Aorta (tissue), 5 donors: ENCODE results near the gene BCL2L2. TPM values are rescaled to one million over a fixed set of nuclear protein-coding genes. Genes with fewer than 3 reads are reported as not detected.

ENCODE experiments used
- ATAC-seq: fragments of 200-7000 bp; cut with Tn5 transposase; one replicate; pipeline ENCODE4 v1.9.1; 2022; ENCODE audit warnings: moderate library complexity; ENCODE audit not compliant: low FRiP score
- DNase-seq, 2 donors: peaks; one replicate each; pipeline ENCODE4 v3.0.0-alpha.2; 2020
- H3K27ac ChIP-seq, 2 donors: one replicate each; pipeline ENCODE4 v1.5.1; 2013; ENCODE audit warnings: low read length in 2 of 2, mild to moderate bottlenecking in 2 of 2, moderate library complexity in 2 of 2, control low read depth in 1 of 2, inconsistent platforms in 1 of 2, low read depth in 1 of 2
- H3K27me3 ChIP-seq, 2 donors: one replicate each; pipeline ENCODE4 v1.6.1; 2013; ENCODE audit warnings: control low read depth in 1 of 2, low read length in 1 of 2, mild to moderate bottlenecking in 1 of 2, moderate library complexity in 1 of 2; ENCODE audit not compliant: insufficient read depth in 2 of 2, control insufficient read depth in 1 of 2
- H3K36me3 ChIP-seq, 2 donors: one replicate each; pipeline ENCODE4 v1.6.1; 2013; ENCODE audit warnings: control low read depth in 1 of 2, low read length in 1 of 2, mild to moderate bottlenecking in 1 of 2; ENCODE audit not compliant: insufficient read depth in 2 of 2, control insufficient read depth in 1 of 2
- H3K4me1 ChIP-seq, 2 donors: one replicate each; pipeline ENCODE4 v1.6.1; 2013; ENCODE audit warnings: low read length in 2 of 2, control low read depth in 1 of 2, mild to moderate bottlenecking in 1 of 2, moderate library complexity in 1 of 2; ENCODE audit not compliant: insufficient read depth in 2 of 2, control insufficient read depth in 1 of 2
- H3K4me3 ChIP-seq, 2 donors: one replicate each; pipeline ENCODE4 v1.5.1; 2013; ENCODE audit warnings: low read length in 2 of 2, control low read depth in 1 of 2, mild to moderate bottlenecking in 1 of 2
- H3K9me3 ChIP-seq: one replicate; pipeline ENCODE4 v1.6.1; 2013; ENCODE audit warnings: mild to moderate bottlenecking, low read length; ENCODE audit not compliant: control insufficient read depth
- WGBS, 2 donors: extraction: QIAGEN DNeasy Blood & Tissue Kit; methylation state at CpG; one replicate each; pipeline ENCODE4 v1.1.7; 2013; 5-methylcytosine and 5-hydroxymethylcytosine counted together
- intact Hi-C, 2 donors: fragments of 100-400 bp; cut with DNase I; formaldehyde crosslinking; loops; one replicate each; pipeline versions ENCODE4 v1.14.2 to v1.15.0; 2022
- polyA plus RNA-seq, 2 donors: library from polyadenylated mRNA; stranded (reverse); fragments of 200-250 nt; gene quantifications; one replicate each; pipeline ENCODE4 v1.2.3, GENCODE V29; 2013
- total RNA-seq, 2 donors: library from RNA; stranded (reverse); fragmentation: NEBNext Ultra II Directional; extraction: Animal tissue kit (Norgen Biotek cat#: 25700); gene quantifications; one replicate each; pipeline ENCODE4 v1.2.1, GENCODE V29; 2021
- donor health status: healthy with polysubstance abuse.
- donor health status: Bipolar disorder and iron deficiency.
- donor health status: DM: no; HTN: no; CAD: no.
- donor health status: DM: no; HTN: no; CAD: no.
- donor health status: DM: yes; HTN: yes; CAD: no.

BCL2L2 gene
- total and polyA plus RNA-seq, 4 donors: 66.1 to 114 (median 69.7) TPM

GRCh38 chr14:23307146-23307530 is 505 bp downstream of the BCL2L2 start:
- intact Hi-C loops: no loop called here
- DNase-seq: no peak
- H3K27ac ChIP-seq: peak overlapping the region; percentile 23 to 28
- no peaks in the 10 kb centered on the region for H3K9me3 ChIP-seq
- no peaks in the 10 kb centered on the region for H3K4me1 ChIP-seq
- WGBS, 2 donors: 1 to 2% methylated on average over 5 of the region's 5 CpGs
- ATAC-seq: no peak
- peak overlapping the region; percentile 13 to 31 for H3K4me3 ChIP-seq
- no peaks in the 10 kb centered on the region for H3K27me3 ChIP-seq
- peaks cover 0 to 3% of the 10 kb centered on the region in 2 donors for H3K36me3 ChIP-seq

GRCh38 chr14:23307687-23308644 is 1.3 kb downstream of the BCL2L2 start:
- intact Hi-C loops: no loop called here
- DNase-seq (no peak), ATAC-seq (no peak)
- WGBS, 2 donors: 76 to 83% methylated on average over 22 of the region's 22 CpGs
- Histone ChIP-seq H3K27ac (no peak overlapping the region), H3K36me3 (peaks cover 0 to 3% of the 10 kb centered on the region in 2 donors), H3K4me3 (no peak overlapping the region), H3K9me3 (no peaks in the 10 kb centered on the region), H3K27me3 (no peaks in the 10 kb centered on the region), H3K4me1 (no peaks in the 10 kb centered on the region)

GRCh38 chr14:23308721-23309445 is 2.2 kb downstream of the BCL2L2 start:
- WGBS, 2 donors: 79 to 80% methylated on average over 17 of the region's 17 CpGs
- DNase-seq (no peak), ATAC-seq (no peak)
- Histone ChIP-seq H3K9me3 (no peaks in the 10 kb centered on the region), H3K27ac (no peak overlapping the region), H3K36me3 (peaks cover 0 to 3% of the 10 kb centered on the region in 2 donors), H3K27me3 (no peaks in the 10 kb centered on the region), H3K4me3 (no peak overlapping the region), H3K4me1 (no peaks in the 10 kb centered on the region)
- intact Hi-C loops: no loop called here

GRCh38 chr14:23310546-23310945 is 3.9 kb downstream of the BCL2L2 start:
- ATAC-seq (no peak), DNase-seq (no peak)
- Histone ChIP-seq H3K27me3 (no peaks in the 10 kb centered on the region), H3K4me1 (no peaks in the 10 kb centered on the region), H3K4me3 (no peak overlapping the region), H3K9me3 (no peaks in the 10 kb centered on the region), H3K36me3 (peaks cover 0 to 3% of the 10 kb centered on the region in 2 donors), H3K27ac (no peak overlapping the region)
- WGBS, 2 donors: 89 to 92% methylated on average over 1 of the region's 1 CpG
- intact Hi-C loops: no loop called here

GRCh38 chr14:23316300-23316699 is 9.7 kb downstream of the BCL2L2 start:
- Histone ChIP-seq H3K36me3 (no peaks in the 10 kb centered on the region), H3K4me1 (no peaks in the 10 kb centered on the region), H3K4me3 (no peak overlapping the region), H3K9me3 (no peaks in the 10 kb centered on the region), H3K27ac (no peak overlapping the region), H3K27me3 (no peaks in the 10 kb centered on the region)
- 83 to 86% methylated on average over 5 of the region's 5 CpGs for WGBS, 2 donors
- DNase-seq: no peak
- no peak for ATAC-seq
- intact Hi-C loops: no loop called here

GRCh38 chr14:23319746-23320583 is 13.3 kb downstream of the BCL2L2 start:
- Histone ChIP-seq H3K27ac (peak overlapping the region; percentile 80 to 94), H3K9me3 (no peaks in the 10 kb centered on the region), H3K4me3 (no peak overlapping the region), H3K36me3 (peaks cover 2 to 4% of the 10 kb centered on the region in 2 donors), H3K4me1 (no peaks in the 10 kb centered on the region), H3K27me3 (no peaks in the 10 kb centered on the region)
- intact Hi-C loops: loop anchor here (1.0 to 10.0 kb wide), 5 partner anchors 34 to 245 kb away; partner anchors contain the start of genes AP1G2 (in 1 of the 2), EFS (in 1 of the 2), HOMEZ (in 1 of the 2) and NGDN (in 1 of the 2)
- 91% methylated on average over 17 of the region's 17 CpGs for whole genome bisulfite sequencing, 2 donors
- no peak for DNase-seq
- no peak for ATAC-seq

DNA sequence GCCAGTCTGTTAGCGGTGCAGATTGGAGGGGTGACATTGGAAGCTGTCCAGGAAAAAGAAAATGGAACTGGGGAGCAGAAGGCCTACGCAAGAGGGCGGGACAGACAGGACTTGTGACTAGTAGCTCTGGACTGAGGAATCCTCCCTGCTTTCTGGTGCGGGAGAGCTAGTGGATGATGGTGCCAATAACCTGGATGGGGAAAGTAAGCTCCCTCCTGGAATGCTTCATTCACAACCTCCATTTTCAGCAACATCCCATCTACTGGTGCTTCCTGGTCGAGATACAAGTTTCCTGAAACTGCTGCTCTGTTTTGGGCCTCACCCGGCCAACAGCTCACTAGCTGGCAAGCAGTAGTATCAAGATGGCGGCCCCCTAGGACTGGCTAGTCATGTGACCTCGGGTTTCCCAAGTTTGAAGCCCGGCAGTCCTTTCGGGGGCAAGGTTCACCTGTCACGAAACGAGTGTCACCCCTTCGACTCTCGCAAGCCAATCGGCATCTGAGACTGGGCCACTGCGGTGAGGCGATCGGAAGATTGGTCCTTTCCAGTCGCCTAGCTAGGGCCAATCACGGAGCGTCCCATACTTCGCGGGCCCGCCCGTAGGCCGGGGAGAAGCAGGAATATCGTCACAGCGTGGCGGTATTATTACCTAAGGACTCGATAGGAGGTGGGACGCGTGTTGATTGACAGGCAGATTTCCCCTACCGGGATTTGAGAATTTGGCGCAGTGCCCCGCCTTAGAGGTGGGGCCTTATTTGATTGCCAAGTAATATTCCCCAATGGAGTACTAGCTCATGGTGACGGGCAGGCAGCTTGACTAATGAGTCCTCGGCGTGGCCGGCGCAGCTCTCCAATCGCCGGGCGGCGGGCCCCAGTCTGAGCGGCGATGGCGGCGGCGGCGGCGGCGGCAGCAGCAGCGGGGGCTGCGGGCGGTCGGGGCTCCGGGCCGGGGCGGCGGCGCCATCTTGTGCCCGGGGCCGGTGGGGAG is 14.2 kb downstream of the BCL2L2 start, which contains the start of gene PABPN1:
TSS of gene PABPN1 (plus strand) at position 874 of the 988 bp plus-strand sequence. CDS start at position 887, 13 bp downstream.
- H3K27ac ChIP-seq: peak within 1 kb of the TSS; percentile 80 to 94
- peaks cover 2 to 7% of the 10 kb centered on the region in 2 donors for H3K36me3 ChIP-seq
- ATAC-seq: peak; percentile 98
- no peaks in the 10 kb centered on the region for H3K4me1 ChIP-seq
- H3K27me3 ChIP-seq: no peaks in the 10 kb centered on the region
- intact Hi-C loops: loop anchor here (1.0 to 10.0 kb wide), 5 partner anchors 35 to 244 kb away; partner anchors contain the start of genes AP1G2 (in 1 of the 2), EFS (in 1 of the 2), HOMEZ (in 1 of the 2) and NGDN (in 1 of the 2)
- peak; percentile 98 to 99 for DNase-seq
- 3 to 4% methylated on average over 60 to 63 of the region's 63 CpGs for WGBS, 2 donors
- peak within 1 kb of the TSS; percentile 81 to 91 for H3K4me3 ChIP-seq
- H3K9me3 ChIP-seq: no peaks in the 10 kb centered on the region
